Left kidney (tissue), 2 donors: ENCODE data around the gene CPN2. TPM values are rescaled to one million over a fixed set of nuclear protein-coding genes. Genes with fewer than 3 reads are reported as not detected.

Experiments used
- DNase-seq: peaks from one replicate; pipeline ENCODE4 v3.0.0-alpha.2; 2013
- polyA plus RNA-seq: library from polyadenylated mRNA; unstranded; fragments of 120-200 nt; gene quantifications from one replicate; pipeline ENCODE4 v1.2.1, GENCODE V29; 2013; ENCODE audit not compliant: insufficient read length

Gene CPN2
- polyA plus RNA-seq, 1 donor, result 0.80 TPM

GRCh38 chr3:194313560-194314387, 37.4 kb downstream of the CPN2 start:
- DNase-seq, result no peak

GRCh38 chr3:194312743-194313281, 38.3 kb downstream of the CPN2 start:
- peak; percentile 70 for DNase-seq

- no peak for DNase-seq
Observed at GRCh38 chr3:194312186-194312742, 38.9 kb downstream of the CPN2 start.

- DNase-seq, result no peak
Observed at GRCh38 chr3:194311000-194311399, 40.1 kb downstream of the CPN2 start.

- DNase-seq, result no peak
Observed at GRCh38 chr3:194310060-194310835, 40.9 kb downstream of the CPN2 start.

GRCh38 chr3:194308601-194309449, 42.3 kb downstream of the CPN2 start:
- no peak for DNase-seq

- no peak for DNase-seq
Observed at GRCh38 chr3:194307849-194308248, 43.3 kb downstream of the CPN2 start.

GRCh38 chr3:194306771-194307640, 44.1 kb downstream of the CPN2 start:
- DNase-seq, result no peak

- DNase-seq, result no peak
Observed at GRCh38 chr3:194306109-194306686, 44.9 kb downstream of the CPN2 start.

GRCh38 chr3:194305356-194306108, 45.6 kb downstream of the CPN2 start:
- no peak for DNase-seq

- no peak for DNase-seq
Observed at GRCh38 chr3:194304186-194304917, 46.8 kb downstream of the CPN2 start.

GRCh38 chr3:194303749-194304148, 47.4 kb downstream of the CPN2 start:
- DNase-seq, result no peak

GRCh38 chr3:194301730-194302129, 49.4 kb downstream of the CPN2 start:
- DNase-seq, result no peak

- DNase-seq, result no peak
Observed at GRCh38 chr3:194300936-194301335, 50.2 kb downstream of the CPN2 start.

- peak; percentile 70 for DNase-seq
Observed at GRCh38 chr3:194300382-194300758, 50.8 kb downstream of the CPN2 start.

- DNase-seq, result no peak
Observed at GRCh38 chr3:194298331-194299227, 52.5 kb downstream of the CPN2 start.

- DNase-seq, result peak; percentile 78
Observed at GRCh38 chr3:194296454-194297263, 54.5 kb downstream of the CPN2 start.
